ENCODE data around the gene SRL.

- no peak for TF ChIP-seq CDX4 (CRISPR knock-in tag; IDR thresholded peaks at IDR 0.05; ENCODE audit: borderline replicate concordance)
- TF ChIP-seq, protein P1, sequence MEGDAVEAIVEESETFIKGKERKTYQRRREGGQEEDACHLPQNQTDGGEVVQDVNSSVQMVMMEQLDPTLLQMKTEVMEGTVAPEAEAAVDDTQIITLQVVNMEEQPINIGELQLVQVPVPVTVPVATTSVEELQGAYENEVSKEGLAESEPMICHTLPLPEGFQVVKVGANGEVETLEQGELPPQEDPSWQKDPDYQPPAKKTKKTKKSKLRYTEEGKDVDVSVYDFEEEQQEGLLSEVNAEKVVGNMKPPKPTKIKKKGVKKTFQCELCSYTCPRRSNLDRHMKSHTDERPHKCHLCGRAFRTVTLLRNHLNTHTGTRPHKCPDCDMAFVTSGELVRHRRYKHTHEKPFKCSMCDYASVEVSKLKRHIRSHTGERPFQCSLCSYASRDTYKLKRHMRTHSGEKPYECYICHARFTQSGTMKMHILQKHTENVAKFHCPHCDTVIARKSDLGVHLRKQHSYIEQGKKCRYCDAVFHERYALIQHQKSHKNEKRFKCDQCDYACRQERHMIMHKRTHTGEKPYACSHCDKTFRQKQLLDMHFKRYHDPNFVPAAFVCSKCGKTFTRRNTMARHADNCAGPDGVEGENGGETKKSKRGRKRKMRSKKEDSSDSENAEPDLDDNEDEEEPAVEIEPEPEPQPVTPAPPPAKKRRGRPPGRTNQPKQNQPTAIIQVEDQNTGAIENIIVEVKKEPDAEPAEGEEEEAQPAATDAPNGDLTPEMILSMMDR (IDR thresholded peaks at IDR 0.05): no peak
- TF ChIP-seq ZBTB21 (CRISPR knock-in tag; IDR thresholded peaks at IDR 0.05; ENCODE audit: borderline replicate concordance): no peak
- TF ChIP-seq, protein P2, sequence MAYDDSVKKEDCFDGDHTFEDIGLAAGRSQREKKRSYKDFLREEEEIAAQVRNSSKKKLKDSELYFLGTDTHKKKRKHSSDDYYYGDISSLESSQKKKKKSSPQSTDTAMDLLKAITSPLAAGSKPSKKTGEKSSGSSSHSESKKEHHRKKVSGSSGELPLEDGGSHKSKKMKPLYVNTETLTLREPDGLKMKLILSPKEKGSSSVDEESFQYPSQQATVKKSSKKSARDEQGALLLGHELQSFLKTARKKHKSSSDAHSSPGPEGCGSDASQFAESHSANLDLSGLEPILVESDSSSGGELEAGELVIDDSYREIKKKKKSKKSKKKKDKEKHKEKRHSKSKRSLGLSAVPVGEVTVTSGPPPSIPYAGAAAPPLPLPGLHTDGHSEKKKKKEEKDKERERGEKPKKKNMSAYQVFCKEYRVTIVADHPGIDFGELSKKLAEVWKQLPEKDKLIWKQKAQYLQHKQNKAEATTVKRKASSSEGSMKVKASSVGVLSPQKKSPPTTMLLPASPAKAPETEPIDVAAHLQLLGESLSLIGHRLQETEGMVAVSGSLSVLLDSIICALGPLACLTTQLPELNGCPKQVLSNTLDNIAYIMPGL (CRISPR knock-in tag; IDR thresholded peaks at IDR 0.05): no peak
- no peak for TF ChIP-seq CREB1 (CRISPR knock-in tag; IDR thresholded peaks at IDR 0.05)
- TF ChIP-seq, protein P3, sequence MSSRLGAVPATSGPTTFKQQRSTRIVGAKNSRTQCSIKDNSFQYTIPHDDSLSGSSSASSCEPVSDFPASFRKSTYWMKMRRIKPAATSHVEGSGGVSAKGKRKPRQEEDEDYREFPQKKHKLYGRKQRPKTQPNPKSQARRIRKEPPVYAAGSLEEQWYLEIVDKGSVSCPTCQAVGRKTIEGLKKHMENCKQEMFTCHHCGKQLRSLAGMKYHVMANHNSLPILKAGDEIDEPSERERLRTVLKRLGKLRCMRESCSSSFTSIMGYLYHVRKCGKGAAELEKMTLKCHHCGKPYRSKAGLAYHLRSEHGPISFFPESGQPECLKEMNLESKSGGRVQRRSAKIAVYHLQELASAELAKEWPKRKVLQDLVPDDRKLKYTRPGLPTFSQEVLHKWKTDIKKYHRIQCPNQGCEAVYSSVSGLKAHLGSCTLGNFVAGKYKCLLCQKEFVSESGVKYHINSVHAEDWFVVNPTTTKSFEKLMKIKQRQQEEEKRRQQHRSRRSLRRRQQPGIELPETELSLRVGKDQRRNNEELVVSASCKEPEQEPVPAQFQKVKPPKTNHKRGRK (CRISPR knock-in tag; IDR thresholded peaks at IDR 0.05; ENCODE audit: borderline replicate concordance): no peak
- TF ChIP-seq GABPB1 (CRISPR knock-in tag; IDR thresholded peaks at IDR 0.05): no peak
- TF ChIP-seq, protein P4, sequence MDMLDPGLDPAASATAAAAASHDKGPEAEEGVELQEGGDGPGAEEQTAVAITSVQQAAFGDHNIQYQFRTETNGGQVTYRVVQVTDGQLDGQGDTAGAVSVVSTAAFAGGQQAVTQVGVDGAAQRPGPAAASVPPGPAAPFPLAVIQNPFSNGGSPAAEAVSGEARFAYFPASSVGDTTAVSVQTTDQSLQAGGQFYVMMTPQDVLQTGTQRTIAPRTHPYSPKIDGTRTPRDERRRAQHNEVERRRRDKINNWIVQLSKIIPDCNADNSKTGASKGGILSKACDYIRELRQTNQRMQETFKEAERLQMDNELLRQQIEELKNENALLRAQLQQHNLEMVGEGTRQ (CRISPR knock-in tag; IDR thresholded peaks at IDR 0.05): no peak
- TF ChIP-seq NR1H2 (CRISPR knock-in tag; IDR thresholded peaks at IDR 0.05): no peak
- no peak for TF ChIP-seq NFE2L1 (CRISPR knock-in tag; IDR thresholded peaks at IDR 0.05)
- no peak for TF ChIP-seq MXD4 (CRISPR knock-in tag; IDR thresholded peaks at IDR 0.05; ENCODE audit: borderline replicate concordance)
- TF ChIP-seq ELF4 (CRISPR knock-in tag; IDR thresholded peaks at IDR 0.05; ENCODE audit: low read depth): no peak
- no peak for TF ChIP-seq TEAD1 (CRISPR knock-in tag; IDR thresholded peaks at IDR 0.05)
Measured at GRCh38 chr16:4176906-4177417, 64.9 kb downstream of the SRL start.
